Activated CD4-positive, alpha-beta T cell treated with anti-CD3 and anti-CD28 coated beads, Interleukin-2, amount 50 U/mL, for 16 hours (primary cell): ENCODE measurements around the gene RSU1.
"Not testable (repeated sequence)": the region's sequence is repeated elsewhere in the genome, so short reads cannot be mapped to it uniquely, and the experiment has no call there.

Experiments
- DNase-seq: peaks from one replicate; pipeline ENCODE4 v3.0.0-alpha.2; 2020

RSU1 gene

DNA sequence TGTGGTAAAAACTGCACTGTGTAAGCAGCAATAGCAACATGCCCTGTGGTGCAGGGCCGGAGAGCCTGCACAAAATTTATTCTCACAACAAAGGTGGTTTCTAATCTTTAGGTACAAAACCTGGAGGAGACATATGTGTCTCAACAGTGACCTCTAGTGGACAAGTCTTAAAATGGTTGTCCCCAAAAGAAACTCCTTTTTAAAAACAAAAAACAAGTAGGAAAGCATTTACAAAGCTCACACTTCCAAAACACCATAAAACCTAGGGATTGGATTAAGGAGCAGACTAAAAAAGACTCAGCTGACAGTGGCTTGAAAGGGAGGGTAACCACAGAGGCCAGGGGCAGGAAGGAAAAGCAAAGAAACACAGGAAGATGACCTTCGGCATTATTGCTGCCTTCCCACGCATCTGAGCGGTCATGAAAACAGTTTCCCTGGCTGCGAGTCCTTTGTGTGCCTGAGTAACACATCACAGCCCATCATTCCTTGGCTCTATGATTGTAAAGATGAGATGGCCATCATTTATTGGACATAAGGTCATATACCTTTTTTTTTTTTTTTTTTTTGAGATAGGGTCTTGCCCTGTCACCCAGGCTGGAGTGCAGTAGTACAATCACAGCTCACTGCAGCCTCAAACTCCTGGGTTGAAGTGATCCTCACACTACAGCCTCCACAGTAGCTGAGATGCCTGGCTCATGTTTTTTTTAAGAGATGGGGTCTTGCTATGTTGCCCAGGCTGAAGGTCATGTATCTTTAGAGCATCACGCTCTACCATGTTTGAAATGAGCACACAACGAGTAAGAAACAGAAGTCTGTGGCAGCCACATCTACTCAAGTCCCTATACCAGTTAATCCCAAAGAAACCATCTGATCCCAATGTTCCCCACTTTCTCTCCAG is 39.5 kb downstream of the RSU1 start:
- DNase-seq, result peak; percentile 57

DNA sequence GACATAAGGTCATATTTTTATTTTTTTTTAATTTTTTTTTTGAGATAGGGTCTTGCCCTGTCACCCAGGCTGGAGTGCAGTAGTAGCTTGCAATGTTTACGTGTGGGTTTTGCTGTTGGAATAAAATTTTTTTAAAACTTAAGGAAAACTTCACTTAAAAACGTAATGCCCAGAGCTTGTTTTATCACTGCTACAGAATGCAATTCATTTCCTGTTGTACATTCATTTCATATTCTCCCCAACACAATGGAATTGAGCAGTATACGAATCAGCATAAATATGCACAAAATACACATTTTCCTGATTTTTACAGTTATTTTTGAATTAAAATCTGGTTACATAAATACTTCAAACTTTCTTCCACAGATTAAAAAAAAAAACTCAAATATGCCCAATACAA is 40.3 kb downstream of the RSU1 start:
- DNase-seq, result no peak

DNA sequence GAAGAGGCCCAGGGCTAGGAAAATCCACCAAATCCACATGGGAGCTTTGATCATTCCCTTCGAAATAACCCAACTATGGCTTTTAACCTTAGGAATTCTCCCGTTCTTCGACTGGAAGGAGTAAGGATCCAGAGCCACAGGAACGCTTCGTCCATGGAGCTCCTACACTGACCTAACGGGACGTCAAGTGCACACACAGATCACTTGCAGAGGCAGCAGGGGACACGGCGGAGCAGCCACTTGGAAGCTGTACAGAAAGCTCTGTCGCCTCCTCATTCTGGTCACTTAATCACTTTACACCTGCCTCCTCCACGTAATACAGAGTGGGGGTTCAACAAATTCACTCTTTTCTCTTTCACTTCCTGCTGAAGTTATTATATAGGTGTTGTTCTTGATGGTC is 43.9 kb downstream of the RSU1 start:
- DNase-seq, result no peak

DNA sequence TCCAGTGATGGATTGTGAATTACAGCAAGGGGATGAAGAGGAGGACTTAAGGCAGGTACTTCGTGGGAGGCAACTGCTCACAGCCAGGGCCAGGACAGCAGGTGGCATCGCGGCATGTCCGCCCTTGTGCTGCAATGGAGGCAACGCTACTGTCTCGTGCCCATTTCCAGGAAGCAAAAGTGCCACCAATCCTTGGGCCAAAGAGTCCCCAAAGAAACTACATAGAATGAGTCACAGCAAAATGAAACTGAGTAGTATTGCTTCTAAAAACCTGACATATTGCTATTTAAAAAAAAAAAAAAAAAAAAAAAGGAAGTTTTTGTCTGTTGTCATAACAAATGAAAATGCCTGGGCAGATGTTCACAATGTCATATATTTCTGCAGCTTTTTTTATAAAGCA is 46.6 kb downstream of the RSU1 start:
- DNase-seq, result peak; percentile 37

DNA sequence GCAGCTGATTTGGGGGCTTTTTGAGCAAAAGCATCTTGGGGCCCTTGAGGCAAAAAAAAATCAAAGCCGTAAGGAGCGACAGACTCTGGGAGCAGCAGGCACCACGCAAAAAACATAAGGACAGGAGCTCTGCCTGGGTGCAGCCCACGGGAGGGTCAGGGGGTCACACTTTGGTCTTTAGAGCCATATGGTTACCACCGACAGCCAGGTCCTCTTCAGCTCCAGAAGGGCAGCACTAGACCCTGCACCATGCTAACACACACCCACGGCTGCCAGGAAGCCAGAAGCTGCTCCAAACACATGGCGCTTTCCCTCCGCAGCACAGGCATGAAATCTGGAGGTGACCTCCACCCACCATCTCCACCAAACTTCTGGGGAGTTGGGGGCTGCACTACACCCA is 47.1 kb downstream of the RSU1 start:
- no peak for DNase-seq

DNA sequence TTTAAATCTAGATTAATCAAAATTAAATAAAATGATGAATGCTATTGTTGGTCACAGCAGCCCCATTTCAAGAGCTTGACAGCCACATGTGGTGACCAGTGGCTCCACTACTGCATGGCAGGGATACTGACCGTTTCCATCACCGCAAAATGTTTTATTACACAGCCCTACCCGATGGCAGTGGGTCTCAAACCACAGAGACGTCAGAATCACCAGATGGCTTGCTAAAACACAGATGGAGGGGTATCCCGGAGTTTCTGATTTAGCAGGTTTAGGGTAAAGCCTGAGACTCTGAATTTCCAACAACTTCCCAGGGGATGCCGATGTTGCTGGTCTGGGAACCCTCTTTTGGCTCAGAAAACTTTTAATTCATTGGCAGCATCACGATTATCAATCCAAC is 47.9 kb downstream of the RSU1 start:
- DNase-seq, result no peak

DNA sequence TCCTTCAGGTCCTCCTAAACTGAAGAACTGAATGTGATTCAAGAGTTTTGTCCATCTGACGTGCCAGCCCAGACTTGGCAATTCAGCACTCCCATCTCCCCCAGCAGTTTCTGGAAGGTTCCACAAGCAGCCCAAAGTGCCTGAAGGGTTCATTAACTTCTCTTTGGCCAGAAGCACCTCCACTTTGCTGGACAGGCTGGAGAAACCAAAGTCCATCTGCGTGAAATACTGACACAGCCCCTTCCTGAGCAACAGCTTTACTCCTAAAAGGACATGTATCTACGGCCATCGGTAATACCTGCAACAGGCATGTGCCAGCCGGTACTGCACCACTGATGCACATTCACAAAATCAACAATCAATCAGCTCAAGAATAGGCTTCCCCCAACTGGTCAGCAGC is 48.5 kb downstream of the RSU1 start:
- no peak for DNase-seq

DNA sequence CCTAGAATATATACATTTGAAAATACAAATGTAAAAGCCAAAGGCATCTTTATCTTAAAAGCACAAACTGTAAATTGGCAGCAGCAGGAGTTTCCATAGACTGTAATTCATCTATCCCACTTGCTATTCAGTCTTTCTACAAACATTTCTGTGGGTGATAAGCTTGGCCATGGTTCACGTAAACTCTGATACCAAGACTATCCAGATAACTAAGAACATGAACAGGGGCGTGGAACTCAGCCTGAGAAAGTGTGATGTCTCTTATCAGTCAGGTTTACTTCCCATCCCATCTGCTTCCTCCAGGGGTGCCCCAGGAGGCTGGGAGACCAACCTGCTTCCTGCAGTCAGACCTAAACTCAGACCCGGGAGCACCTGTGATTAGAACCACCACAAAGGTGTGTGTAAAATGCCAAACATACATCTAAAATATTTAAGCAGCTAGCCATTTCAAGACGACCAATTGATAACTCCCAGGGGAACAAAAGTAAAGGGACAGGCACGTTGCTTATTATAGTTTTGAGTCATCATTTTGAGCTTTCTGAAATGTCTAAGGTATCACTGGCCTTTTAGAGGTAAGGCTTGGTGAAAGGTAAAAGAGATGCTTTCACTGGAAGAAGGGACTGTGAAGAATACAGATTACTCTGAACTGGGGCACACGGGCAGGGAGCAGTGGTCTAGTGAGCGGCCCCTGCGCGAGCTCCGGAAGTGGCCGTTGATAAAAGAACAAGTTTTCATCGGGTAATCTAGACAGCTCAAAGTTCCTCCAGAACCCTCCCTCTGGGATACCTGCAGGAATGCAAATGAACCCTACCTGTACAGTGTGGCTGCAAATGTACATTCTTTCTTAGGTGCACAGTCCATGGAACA is 51.5 kb downstream of the RSU1 start:
- DNase-seq, result peak; percentile 19

DNA sequence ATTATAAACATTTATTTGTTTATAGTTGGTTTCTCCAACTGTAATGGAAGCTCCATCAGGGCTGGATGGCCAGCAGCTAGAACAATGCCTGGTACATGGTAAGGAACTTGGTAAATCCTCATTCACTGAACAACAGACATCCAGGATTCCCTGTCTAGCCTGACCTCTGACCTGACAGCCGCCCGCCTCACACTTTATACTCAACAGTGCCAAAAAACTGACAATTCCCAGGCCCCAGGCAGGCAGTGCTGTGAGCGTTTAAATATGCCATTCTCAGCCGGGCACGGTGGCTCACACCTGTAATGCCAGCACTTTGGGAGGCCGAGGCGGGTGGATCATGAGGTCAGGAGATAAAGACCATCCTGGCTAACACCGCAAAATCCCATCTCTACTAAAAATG is 55.9 kb downstream of the RSU1 start:
- no peak for DNase-seq

DNA sequence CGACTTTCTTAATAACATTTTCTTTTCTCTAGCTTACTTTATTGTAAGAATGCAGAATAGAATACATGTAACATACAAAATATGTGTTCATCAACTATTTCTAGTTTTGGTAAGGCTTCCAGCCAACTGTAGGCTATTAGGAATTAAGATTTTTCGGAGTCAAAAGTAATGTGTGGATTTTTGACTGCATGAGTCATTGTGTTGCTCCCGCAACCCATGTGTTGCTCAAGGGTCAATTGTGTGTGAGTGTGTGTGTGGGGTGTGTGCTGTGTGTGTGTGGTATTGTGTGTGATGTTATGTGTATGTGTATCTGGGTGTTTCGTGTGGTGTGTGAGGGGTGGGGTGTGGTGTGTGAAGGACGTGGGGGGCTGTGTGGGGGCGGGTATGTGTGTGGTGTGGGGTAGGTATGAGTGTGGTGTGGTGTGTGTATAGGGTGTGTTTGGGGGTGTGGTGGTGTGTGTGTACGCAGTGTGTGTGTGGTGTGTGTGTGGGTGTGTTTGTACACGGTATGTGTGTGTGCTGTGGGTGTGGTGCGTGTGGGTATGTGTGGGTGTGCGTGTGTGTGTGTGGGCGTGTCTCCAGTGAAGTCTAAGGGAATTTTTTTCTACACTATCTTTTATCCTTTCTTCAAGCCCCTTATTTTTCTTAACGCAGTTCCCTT is 60.5 kb downstream of the RSU1 start:
- no peak for DNase-seq

DNA sequence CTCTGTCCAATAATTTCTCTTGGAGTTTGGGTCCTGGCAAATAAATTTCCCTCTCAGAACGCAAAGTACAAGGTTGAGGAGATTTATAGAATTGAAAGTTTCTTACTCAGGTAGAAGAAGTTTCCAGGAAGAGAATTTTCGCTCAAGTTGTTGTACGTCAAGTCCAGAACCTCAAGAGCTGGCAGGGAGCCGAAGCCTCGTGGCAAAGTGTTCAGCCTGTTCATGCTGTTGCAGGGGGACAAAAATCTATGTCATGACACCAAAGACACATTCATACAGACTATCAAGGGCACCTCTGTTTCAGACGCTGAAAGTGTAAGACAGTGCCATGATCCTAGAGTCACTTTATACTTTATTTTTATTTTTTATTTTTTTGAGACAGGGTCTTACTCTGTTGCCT is 62.5 kb downstream of the RSU1 start:
- no peak for DNase-seq

DNA sequence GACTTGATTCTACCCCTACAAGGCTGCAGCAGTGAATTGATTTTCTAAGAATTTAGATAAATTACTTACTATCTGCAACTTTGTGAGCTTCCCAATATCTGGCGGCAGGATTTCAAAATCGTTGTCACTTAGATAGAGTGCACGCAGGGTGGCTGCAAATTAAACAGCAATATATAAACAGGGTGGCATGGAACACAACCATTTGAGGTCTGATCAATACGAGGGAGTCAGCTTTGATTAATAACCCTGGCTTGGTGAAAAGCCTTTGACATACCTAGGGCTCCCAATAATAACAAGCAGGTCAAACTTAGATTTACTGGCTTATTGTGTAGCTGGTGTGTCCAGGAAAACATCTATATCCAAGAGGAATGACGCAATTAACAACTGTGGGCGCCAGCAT is 64.4 kb downstream of the RSU1 start:
- not testable (repeated sequence) for DNase-seq

DNA sequence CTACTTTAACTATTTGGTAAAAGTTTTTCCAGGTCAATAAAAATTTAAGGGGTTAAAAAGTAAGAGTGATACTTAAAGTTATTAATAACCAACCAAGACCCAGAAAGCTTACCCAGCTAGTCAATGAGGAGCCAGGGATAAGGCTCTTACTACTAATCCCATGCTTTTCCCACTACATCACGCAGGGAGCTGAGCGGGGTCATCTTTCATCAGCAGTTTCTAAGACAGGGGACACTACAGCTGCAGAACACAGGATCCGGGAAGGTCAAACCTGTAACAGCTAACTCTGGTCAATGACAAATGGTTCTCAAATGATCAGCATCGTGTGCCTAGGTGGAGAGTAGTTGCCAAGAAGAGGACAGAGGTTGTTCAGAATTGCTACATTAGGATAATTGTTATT is 65.1 kb downstream of the RSU1 start:
- DNase-seq, result no peak

DNA sequence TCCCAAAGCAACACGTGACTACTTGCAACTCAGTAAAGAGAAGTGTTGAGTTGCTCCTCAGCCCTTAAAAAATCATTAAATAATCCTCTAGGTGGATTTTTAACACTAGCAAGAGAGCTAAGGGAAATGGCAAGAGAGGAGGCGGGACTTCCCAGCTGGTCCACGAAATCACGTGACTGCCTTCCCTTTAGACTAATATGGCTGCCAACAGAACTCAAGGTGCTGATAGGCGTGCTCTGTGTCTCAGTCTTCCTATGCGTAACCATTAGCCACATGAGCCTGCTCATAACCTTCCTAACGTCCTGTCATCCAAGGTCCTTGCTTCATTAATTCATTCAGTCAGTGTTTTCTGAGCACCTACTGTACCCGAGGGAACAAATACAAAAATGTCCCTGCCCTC is 66.0 kb downstream of the RSU1 start:
- DNase-seq, result no peak

DNA sequence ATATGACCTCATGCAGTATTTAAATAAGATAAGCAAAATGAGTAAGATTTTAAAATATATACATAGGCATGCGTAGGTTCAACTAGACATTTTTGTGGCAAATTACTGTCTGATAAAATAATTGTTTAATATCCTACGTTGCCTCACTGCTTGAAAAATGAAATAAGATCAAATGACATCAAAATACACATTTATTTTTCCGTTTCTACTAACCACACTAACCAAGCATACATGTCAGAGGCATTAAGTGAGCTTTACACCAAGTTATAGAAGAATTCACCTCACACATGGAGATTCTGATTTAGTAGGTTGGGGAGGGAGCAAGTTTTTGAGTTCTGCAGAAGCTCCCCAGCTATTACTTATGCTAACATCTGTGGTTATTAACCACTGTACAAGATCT is 66.8 kb downstream of the RSU1 start:
- DNase-seq, result no peak

DNA sequence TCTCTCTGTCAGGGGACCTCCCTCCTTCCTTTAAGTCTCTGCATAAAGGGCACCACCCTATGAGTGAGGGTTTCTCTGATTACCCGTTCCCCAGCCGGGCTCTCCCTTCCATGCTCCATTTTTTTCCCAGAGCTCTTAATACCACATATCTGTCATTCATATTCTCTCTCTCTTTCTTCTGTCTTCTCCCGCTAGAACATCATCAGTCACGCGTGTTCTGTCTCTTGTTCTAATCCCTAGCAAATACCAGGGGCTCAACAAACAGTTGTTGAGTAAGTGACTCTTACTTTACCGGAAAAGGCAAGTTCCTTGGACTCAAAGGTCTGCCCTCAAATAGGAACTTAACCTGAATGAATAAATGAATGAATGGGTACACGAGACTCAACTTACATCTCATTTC is 68.5 kb downstream of the RSU1 start:
- DNase-seq, result no peak

DNA sequence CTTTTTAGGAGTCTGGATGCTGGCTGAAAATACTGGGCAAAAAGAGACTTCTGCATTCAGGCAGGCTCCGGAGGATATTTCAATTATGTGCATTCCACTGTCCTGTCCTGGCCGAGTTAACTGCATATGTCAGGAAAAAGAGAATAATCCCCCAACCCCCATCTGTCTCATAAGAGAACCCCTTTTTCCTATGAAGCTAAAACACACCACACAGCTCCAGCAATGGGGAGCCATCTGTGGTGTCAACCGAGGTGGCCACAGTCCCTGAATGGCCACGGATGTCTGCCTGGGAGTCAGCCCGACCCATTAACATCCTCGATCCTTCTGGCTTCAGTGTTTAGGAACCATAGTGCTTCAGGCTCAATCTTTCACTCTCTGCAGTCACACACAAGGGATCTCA is 70.4 kb downstream of the RSU1 start:
- no peak for DNase-seq

DNA sequence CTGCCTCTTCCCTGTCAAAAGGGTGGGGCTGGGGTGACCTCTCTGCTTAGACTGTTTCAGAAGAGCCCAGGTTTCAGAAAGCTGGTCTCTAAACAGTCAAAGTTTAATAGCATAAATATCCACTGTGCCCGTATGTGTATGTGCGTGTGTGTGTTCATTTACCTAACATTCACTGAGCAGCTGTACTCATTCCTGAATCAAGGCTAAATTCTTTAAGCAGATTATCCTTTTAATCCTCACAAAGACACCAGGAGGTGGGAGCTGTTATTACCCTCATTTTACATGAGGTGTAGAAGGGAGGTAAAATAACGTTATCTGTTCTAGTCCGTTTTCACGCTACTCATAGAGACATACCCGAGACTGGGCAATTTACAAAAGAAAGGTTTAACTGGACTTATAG is 72.2 kb downstream of the RSU1 start:
- DNase-seq, result no peak

DNA sequence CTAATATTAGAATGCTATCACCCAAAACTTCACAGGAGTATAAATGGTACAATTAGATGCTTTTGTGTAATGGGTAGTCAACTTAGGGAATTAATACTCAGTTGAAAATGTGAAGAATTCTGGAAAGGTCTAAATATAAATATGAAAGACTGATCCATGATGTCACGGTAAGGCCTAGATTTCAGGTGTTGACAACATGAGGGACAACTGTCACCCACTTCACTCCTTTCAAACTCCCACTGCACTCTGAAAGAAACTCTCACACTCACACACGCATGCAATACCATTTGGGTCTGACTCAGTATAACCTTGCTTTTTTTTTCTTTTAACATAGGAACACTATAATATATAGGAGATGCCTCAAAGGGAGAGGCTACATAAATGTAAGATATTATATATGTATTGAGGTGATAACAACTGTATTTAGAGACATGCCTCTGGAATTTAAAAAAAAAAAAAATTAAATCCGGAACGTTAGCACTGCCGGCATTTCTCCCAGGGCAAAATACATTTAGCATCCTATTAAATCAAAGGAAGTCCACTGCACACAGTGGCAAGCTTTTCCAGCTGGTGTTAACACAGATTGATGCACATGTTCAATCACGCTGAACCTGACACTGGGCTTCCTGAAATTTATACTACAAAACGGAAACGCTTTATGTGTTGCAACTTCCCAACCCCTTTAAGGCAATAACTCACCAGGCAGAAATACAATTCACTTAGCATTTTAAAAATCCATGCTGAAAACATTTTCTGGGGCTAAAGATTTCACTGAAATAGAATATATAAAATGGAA is 74.9 kb downstream of the RSU1 start:
- no peak for DNase-seq

DNA sequence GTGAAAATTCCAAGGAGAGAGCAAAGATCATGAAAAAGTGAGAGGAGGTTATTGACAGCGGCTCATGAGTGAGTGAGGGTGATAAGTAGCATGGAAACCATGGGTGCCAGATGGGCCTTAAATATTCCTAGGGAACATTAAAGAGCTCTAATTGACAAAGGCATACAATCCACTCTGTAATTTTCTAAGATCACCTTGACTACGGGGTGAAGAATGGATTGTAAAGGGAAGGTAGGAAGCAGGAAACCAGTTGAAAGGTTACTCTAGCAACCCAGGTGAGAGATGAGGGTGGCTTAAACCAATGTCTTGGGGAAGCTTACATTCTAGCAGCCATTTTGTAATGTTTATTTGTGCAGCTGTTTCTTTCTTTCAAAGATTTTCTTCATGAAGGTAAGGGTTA is 75.7 kb downstream of the RSU1 start:
- no peak for DNase-seq

DNA sequence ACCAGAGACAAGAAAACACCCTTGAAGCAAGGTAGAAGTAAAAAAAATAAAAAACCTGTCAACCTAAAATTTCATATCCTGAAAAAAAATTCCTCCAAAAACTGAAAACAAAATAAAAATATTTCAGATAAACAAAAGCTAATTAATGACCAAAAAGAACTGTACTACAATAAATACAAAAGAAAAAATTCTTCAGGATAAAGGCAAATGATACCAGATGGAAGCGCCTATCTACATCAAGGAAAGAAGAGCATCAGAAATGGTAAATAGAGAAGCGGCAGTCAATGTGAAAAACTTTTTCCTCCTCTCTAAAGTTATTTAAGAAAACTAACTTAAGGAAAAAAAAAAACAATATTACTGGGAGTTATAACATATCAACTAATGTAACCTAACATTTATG is 79.8 kb downstream of the RSU1 start:
- DNase-seq, result no peak

DNA sequence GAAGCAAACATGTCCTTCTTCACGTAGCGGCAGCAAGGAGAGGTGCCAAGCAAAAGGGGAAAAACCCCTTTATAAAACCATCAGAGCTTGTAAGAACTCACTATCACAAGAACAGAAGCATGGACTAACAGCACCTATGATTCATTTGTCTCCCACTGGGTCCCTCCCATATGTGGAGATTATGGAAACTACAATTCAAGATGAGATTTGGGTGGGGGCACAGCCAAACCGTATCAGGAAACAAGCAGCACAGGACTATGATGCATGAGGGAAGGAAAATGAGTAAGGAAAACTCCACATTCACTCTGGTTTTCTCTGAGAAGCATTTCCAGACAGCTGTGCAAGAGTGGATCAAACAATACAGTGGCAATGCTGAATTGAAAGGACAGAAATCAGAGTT is 81.6 kb downstream of the RSU1 start:
- no peak for DNase-seq

DNA sequence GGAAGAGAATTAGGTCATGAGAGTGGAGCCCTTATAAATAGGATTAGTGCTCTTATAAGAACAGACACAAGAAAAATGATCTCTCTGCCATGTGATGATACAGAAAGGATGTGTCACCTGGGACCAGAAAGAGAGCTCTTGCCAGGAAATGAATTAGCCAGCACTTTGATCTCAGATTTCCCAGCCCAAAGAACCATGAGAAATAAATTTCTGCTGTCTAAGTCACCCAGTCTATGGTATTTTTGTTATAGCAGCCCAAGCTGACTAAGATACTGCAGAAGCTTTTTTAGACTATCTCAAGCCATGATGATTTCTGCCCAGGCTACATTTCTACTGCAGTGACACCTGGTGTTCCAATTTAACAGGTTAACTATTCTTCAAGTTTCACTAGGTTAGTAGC is 84.8 kb downstream of the RSU1 start:
- DNase-seq, result no peak
